HG02588 (cell line): ENCODE data around the gene EDAR.

Experiments
- ATAC-seq: cut with Tn5 transposase; IDR thresholded peaks from one replicate; pipeline ENCODE4 v1.9.1; 2021; ENCODE audit warnings: mild to moderate bottlenecking, moderate library complexity; ENCODE audit not compliant: unreplicated experiment

EDAR gene

DNA sequence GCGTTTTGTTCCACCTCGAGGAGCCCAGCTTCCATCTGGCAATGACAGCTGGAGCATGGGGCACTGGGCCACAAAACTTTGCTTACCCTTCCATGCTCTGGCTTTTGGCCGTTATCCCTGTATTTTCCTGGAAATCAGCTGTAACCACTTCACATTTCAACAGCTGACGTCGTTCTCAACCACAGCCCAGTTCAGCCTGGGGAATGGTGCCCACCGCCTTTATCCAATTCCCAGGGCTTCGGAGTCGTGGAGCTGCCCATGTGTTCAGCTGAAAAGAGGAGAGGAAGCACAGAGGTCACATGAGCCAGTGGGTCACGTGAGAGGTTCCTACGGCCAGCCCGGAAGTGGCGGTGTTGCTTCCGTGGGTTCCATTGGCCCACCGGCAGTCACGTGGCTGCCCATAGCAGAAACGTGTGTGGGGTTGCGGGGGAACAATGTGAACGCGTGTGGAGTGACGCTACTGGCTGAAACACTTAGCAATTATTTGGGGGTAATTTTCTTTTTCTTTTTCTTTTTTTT is 16.7 kb upstream of the EDAR start:
- no peak for ATAC-seq

- ATAC-seq, result no peak
Measured at GRCh38 chr2:109001201-109001600, 12.2 kb upstream of the EDAR start.

DNA sequence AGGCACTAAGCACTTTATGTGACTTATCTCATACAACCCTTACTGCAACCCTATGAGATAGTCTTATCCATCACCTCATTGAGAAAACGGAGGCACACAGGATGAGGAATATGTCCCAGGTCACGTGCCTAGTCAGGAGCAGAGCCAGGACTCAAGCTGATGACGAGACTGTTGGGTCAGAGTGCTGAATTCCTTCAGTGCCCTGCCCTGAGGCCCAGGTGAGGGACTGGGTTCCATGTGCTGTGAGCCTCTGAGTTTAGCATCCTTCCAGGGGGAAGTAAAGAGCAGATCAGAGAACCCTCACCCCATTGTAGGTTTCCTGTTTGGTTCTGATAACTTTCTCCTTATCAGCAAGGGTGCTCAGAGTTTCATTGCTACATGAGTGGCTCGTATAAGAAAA is 11.7 kb upstream of the EDAR start:
- ATAC-seq, result no peak

- ATAC-seq, result no peak
Measured at GRCh38 chr2:108998911-108999310, 9.9 kb upstream of the EDAR start.

GRCh38 chr2:108994178-108994577 is 5.2 kb upstream of the EDAR start:
- no peak for ATAC-seq

DNA sequence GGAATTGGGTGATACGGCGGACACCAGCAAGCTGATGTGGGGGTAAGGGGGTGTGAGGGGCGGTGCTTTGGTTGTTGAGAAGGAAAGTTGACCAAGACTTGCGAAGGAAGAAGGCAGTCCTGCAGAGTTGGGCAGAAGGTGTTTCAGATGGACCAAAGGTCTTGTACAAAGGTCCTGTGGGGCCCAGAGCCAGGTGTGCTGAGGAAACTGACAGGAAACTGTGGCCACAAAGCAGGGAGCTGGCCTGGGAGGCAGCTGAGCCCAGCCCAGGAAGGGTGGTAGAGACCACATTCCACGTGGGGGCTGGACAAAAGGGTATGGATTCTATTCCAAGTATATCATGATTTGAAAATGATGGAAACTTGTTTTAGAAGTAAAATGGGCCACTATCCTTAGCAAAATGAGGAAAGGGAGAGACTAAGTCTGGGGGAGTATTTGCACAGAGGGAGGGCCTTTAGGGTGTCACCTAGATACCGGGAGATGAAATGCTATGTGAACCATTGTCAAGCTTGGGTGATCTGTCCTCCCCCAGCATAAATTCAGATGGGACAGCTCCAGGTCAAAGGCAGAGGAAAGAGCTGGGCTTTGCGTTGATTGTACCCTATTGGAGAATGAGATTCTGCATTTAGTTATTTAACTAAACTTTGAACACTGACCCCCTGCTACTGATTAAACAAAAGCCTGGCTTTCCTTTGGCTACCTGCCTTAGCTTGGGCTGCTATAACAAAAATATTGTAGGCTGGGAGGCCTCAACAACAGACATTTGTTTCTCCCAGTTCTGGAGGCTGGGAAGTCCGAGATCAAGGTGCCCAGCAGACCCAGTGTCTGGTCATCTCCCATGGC is 4.3 kb upstream of the EDAR start:
- ATAC-seq, result no peak

DNA sequence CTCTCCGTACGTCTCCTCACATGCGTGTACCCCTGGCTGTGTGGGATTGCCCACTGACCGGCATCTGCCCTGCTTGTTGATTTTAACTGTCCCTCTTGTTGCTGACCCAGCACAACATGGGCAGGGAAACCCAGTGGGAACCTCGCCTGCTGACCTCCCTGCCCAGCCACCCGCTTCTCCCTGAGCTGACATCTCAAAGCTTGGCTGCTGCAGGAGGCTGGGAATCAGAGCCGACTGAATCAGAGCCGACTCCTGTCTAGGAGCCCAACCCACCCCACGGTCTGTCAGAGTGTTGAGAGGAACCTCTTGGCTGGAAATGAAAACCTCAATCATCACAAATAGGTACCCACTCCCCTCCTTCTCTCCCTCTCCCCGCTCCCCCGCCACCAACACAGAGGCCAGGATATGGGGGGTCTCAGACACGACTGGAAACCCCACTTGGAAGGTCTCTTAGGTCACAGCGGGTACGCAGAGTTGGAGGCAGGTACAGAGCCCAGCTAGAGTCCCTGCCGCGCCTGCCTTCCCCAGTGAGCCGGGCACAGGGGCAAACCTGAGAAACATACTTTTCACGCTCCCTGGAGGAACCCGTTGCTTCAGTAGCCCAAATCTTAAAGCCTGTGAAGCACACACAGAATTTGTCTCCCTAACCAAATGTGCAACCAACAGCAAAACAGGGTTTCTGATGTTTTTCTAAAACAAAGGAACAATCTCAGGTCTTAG is 784 bp downstream of the EDAR start:
- ATAC-seq, result no peak

GRCh38 chr2:108986916-108987510 is 2.0 kb downstream of the EDAR start:
- ATAC-seq, result no peak

DNA sequence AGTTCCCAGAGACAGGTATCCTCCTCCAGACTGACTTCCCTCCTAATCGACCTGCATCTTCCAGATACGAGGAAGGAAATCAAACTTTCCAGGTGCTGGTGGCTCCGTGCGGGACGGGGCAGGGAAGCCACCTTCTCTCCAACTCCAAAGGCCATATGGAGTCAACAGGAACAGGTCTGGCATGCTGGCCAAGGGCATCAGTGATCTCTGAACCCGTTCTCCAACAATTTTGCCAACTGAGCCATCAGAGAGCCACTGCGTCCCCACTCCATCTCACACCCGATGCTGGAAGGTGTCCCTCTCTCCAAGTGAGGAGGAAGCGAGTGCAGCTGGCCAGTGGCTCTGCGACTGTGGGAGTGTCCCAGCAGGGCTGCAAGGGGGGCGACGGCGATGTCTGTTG is 5.4 kb downstream of the EDAR start:
- ATAC-seq, result no peak

- no peak for ATAC-seq
Measured at GRCh38 chr2:108983061-108983460, 6.0 kb downstream of the EDAR start.

DNA sequence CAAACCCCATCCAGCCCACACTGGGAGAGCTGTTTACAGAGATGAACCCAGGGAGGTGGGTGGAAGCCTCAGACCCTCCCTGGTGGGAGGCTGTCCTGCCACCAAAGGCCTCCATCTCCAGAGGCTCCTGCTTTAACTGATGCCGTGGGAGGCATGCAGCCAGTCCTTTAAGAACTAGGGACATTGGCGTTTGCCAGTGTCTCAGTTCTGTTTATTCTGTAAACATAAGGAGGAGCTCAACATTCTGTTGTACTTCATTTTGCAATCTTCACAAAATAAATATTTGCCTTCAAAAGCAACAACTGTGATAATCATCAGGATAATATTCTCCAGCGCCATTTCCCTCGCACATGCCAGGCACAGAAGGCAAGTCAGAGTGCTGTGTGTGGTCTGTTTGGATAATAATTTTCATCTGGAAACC is 6.8 kb downstream of the EDAR start:
- ATAC-seq, result no peak

DNA sequence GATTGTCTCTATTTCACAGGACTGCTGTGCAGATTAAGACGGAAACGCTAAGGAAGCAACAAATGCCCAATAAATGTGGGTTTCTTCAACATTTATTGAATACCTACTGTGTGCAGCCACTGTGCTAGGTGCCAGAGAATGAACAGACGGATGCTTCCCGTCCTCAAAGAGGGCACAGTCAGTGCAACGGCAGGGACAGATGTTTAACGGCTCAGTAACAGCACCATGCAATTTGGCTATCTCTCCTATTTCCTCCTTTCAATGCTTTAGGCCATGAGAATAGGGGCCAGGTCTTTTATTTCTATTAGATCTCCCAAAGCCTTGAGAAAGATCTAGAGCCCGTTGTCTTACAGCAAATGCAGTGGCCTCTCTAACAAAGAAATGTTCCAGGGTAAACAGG is 7.2 kb downstream of the EDAR start:
- ATAC-seq, result no peak

DNA sequence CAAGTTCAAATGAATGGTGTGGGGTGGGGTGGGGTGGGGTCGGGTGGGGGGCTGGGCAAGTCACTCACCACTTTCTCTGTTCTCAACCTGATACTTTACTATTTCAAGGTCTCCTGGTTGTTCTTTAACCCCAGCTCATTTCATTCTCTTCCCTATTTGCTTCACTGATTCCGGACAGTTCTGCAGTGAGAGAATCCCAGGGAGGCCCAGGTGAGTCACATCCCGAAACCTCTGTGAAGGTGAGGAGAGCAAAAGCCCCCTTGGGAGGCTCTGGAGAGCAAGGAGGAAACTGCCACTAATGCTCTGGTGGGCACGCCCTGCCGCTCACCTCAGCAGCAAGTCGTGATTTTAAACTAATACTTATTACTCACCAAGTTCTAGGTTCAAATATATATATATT is 8.9 kb downstream of the EDAR start:
- ATAC-seq, result no peak

GRCh38 chr2:108979461-108979860 is 9.6 kb downstream of the EDAR start:
- no peak for ATAC-seq

GRCh38 chr2:108978709-108979111 is 10.3 kb downstream of the EDAR start:
- no peak for ATAC-seq

GRCh38 chr2:108975613-108976435 is 13.2 kb downstream of the EDAR start:
- no peak for ATAC-seq

- ATAC-seq, result no peak
Measured at GRCh38 chr2:108974674-108975073, 14.3 kb downstream of the EDAR start.

DNA sequence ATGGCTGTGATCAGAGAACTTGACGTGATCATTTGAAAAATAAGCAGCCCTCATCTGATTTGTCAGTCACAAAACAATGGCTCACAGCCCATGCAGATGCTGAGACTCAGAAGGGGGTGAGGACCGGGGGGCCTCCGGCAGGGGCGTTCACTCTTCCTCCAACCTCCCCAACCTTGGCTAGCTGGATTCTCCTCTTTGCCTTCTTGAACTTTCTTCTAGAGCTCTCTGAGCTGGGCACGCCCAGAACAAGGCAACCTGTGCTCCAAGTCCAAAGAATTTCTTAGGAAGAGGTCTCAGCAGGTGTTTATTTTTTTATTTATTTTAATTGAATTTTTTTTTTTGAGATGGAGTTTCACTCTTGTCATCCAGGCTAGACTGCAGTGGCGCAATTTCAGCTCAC is 16.4 kb downstream of the EDAR start:
- ATAC-seq, result no peak

DNA sequence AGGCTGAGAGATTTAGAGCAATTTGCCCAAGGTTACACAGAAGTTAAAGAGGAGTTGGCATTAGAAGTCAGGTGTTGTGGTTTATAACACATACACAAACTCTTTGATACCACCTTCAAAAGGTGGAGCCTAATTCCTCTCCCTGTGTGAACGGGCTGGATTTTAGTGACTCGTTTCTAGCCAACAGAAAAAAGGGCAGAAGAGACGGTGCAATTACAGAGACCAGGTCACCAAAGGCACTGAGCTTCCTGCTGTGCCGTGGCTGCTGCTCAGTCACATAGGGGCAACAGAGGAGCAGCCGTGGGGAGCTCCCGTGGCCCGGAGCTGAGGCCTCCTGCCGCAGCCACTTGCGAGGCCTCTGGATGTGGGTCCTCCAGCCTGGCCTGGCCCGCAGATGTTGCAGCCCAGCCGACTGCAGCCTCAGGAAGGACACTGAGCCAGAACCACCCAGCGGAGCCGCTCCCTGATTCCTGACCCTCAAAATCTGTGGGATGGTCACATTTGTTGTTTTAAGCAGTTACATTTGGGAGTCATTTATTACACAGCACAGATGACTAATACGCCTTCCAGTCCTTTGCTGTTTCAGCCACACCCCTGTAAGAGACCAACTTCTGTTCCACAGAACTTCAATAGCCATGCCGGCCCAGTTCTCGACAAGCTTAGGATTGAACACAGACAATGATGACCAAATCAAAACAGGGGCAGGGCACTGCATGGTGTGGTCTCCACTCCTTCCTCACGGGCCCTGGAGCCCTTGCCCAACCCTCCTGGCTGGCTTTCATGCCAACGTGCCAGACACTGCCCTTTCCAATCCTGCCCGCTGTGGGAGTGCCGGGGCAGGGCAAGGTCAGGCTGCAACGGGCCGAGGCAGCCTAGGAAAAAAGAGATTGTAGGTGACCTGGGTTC is 17.1 kb downstream of the EDAR start:
- no peak for ATAC-seq

DNA sequence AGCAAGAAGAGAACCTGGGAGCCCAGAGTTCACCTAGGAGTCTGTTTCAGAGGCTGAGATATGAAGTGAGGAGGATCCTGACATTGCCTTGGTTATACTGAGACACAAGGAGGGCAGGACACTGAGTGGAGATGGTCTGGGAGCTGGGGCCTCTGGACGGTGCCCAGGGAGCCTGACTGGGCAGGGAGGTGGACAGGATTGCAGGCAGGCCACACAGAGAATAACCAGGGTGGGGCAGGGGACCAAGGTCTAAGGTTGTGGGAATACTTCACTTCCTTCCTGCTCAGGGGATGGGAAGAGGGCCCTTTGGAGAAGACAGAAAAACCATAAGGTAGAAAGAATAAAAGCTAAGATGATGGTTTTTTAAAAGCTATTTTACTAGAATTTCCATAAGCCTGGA is 18.7 kb downstream of the EDAR start:
- ATAC-seq, result no peak
